HEK293 (cell line): Measurements from ENCODE around the gene PTPRN.
A peak's percentile ranks its signal among the peaks of the same experiment; 100 is the strongest.

ENCODE experiments used
- GFI1B ChIP-seq: fragments of 450-650 bp; formaldehyde crosslinking; IDR thresholded peaks from 2 replicates; pipeline ENCODE4 v1.5.1; 2016; ENCODE audit warnings: missing biosample characterization, missing genetic modification characterization
- HIC1 ChIP-seq: fragments of 450-650 bp; formaldehyde crosslinking; IDR thresholded peaks from 2 replicates; pipeline ENCODE4 v1.5.1; 2016; ENCODE audit warnings: missing biosample characterization, missing genetic modification characterization
- HOXC10 ChIP-seq: sonication (generic); formaldehyde crosslinking; IDR thresholded peaks from 2 replicates; pipeline ENCODE4 v1.8.1; 2023; ENCODE audit warnings: mild to moderate bottlenecking, missing genetic modification reagents
- IKZF3 ChIP-seq: fragments of 450-650 bp; IDR thresholded peaks from 2 replicates; pipeline ENCODE4 v1.5.0; 2018; ENCODE audit warnings: missing biosample characterization, mild to moderate bottlenecking, missing genetic modification characterization, moderate library complexity
- KLF10 ChIP-seq: fragments of 450-650 bp; IDR thresholded peaks from 2 replicates; pipeline ENCODE4 v1.5.1; 2018; ENCODE audit warnings: missing biosample characterization, mild to moderate bottlenecking, missing genetic modification characterization
- KLF9 ChIP-seq: fragments of 450-650 bp; formaldehyde crosslinking; IDR thresholded peaks from 2 replicates; pipeline ENCODE4 v1.5.1; 2016; ENCODE audit warnings: missing biosample characterization, missing genetic modification characterization, low read depth
- MZF1 ChIP-seq: fragments of 450-650 bp; formaldehyde crosslinking; IDR thresholded peaks from 2 replicates; pipeline ENCODE4 v1.5.1; 2017; ENCODE audit warnings: missing biosample characterization, missing genetic modification characterization, borderline replicate concordance
- PRDM4 ChIP-seq: fragments of 450-650 bp; formaldehyde crosslinking; IDR thresholded peaks from 2 replicates; pipeline ENCODE4 v1.5.1; 2017; ENCODE audit warnings: missing biosample characterization, missing genetic modification characterization
- REPIN1 ChIP-seq: fragments of 450-650 bp; formaldehyde crosslinking; IDR thresholded peaks from 2 replicates; pipeline ENCODE4 v1.5.1; 2017; ENCODE audit warnings: missing biosample characterization, missing genetic modification characterization, low read depth
- SCRT2 ChIP-seq: fragments of 450-650 bp; formaldehyde crosslinking; IDR thresholded peaks from 2 replicates; pipeline ENCODE4 v1.5.1; 2016; ENCODE audit warnings: missing biosample characterization, missing genetic modification characterization
- YY2 ChIP-seq: fragments of 450-650 bp; formaldehyde crosslinking; IDR thresholded peaks from 2 replicates; pipeline ENCODE4 v1.5.1; 2016; ENCODE audit warnings: missing biosample characterization, missing genetic modification characterization
- ZFP3 ChIP-seq: fragments of 450-650 bp; formaldehyde crosslinking; IDR thresholded peaks from 2 replicates; pipeline ENCODE4 v1.5.1; 2016; ENCODE audit warnings: low read depth, missing biosample characterization, missing genetic modification characterization
- ZNF10 ChIP-seq: fragments of 450-650 bp; formaldehyde crosslinking; IDR thresholded peaks from 2 replicates; pipeline ENCODE4 v1.5.1; 2017; ENCODE audit warnings: missing biosample characterization, missing genetic modification characterization
- ZNF202 ChIP-seq: fragments of 450-650 bp; formaldehyde crosslinking; IDR thresholded peaks from 2 replicates; pipeline ENCODE4 v1.5.1; 2016; ENCODE audit warnings: missing biosample characterization, missing genetic modification characterization, borderline replicate concordance
- ZNF214 ChIP-seq: fragments of 450-650 bp; formaldehyde crosslinking; IDR thresholded peaks from 2 replicates; pipeline ENCODE4 v1.5.1; 2017; ENCODE audit warnings: missing biosample characterization, mild to moderate bottlenecking, missing genetic modification characterization, borderline replicate concordance
- ZNF23 ChIP-seq: fragments of 450-650 bp; formaldehyde crosslinking; IDR thresholded peaks from 2 replicates; pipeline ENCODE4 v1.5.1; 2016; ENCODE audit warnings: missing biosample characterization, missing genetic modification characterization, borderline replicate concordance
- ZNF239 ChIP-seq: fragments of 450-650 bp; formaldehyde crosslinking; IDR thresholded peaks from 2 replicates; pipeline ENCODE4 v1.5.1; 2016; ENCODE audit warnings: missing biosample characterization, missing genetic modification characterization
- ZNF311 ChIP-seq: fragments of 450-650 bp; formaldehyde crosslinking; IDR thresholded peaks from 2 replicates; pipeline ENCODE4 v1.5.1; 2017; ENCODE audit warnings: missing biosample characterization, missing genetic modification characterization, borderline replicate concordance
- ZNF391 ChIP-seq: fragments of 450-650 bp; formaldehyde crosslinking; IDR thresholded peaks from 2 replicates; pipeline ENCODE4 v1.5.1; 2016; ENCODE audit warnings: low read depth, missing biosample characterization, missing genetic modification characterization, borderline replicate concordance
- ZNF426 ChIP-seq: fragments of 450-650 bp; formaldehyde crosslinking; IDR thresholded peaks from 2 replicates; pipeline ENCODE4 v1.5.1; 2017; ENCODE audit warnings: missing biosample characterization, missing genetic modification characterization, mild to moderate bottlenecking, inconsistent platforms, moderate library complexity
- ZNF473 ChIP-seq: fragments of 450-650 bp; formaldehyde crosslinking; IDR thresholded peaks from 2 replicates; pipeline ENCODE4 v1.5.1; 2017; ENCODE audit warnings: missing biosample characterization, missing genetic modification characterization
- ZNF513 ChIP-seq: fragments of 450-650 bp; IDR thresholded peaks from 2 replicates; pipeline ENCODE4 v1.5.1; 2018; ENCODE audit warnings: missing biosample characterization, missing genetic modification characterization
- ZNF514 ChIP-seq: fragments of 450-650 bp; formaldehyde crosslinking; IDR thresholded peaks from 2 replicates; pipeline ENCODE4 v1.5.1; 2016; ENCODE audit warnings: missing biosample characterization, missing genetic modification characterization
- ZNF529 ChIP-seq: fragments of 450-650 bp; formaldehyde crosslinking; IDR thresholded peaks from 2 replicates; pipeline ENCODE4 v1.5.1; 2017; ENCODE audit warnings: missing genetic modification characterization, missing biosample characterization; ENCODE audit not compliant: insufficient replicate concordance
- ZNF560 ChIP-seq: fragments of 450-650 bp; formaldehyde crosslinking; IDR thresholded peaks from 2 replicates; pipeline ENCODE4 v1.5.1; 2017; ENCODE audit warnings: missing biosample characterization, missing genetic modification characterization, borderline replicate concordance
- ZNF610 ChIP-seq: fragments of 450-650 bp; formaldehyde crosslinking; IDR thresholded peaks from 2 replicates; pipeline ENCODE4 v1.5.1; 2016; ENCODE audit warnings: missing biosample characterization, missing genetic modification characterization, borderline replicate concordance
- ZNF624 ChIP-seq: fragments of 450-650 bp; formaldehyde crosslinking; IDR thresholded peaks from 2 replicates; pipeline ENCODE4 v1.5.1; 2017; ENCODE audit warnings: missing biosample characterization, missing genetic modification characterization
- ZNF654 ChIP-seq: fragments of 450-650 bp; formaldehyde crosslinking; IDR thresholded peaks from 2 replicates; pipeline ENCODE4 v1.5.1; 2016; ENCODE audit warnings: low read depth, missing biosample characterization, missing genetic modification characterization
- ZNF747 ChIP-seq: fragments of 450-650 bp; formaldehyde crosslinking; IDR thresholded peaks from 2 replicates; pipeline ENCODE4 v1.5.1; 2016; ENCODE audit warnings: missing biosample characterization, missing genetic modification characterization
- ZNF776 ChIP-seq: fragments of 450-650 bp; formaldehyde crosslinking; IDR thresholded peaks from 2 replicates; pipeline ENCODE4 v1.5.0; 2017; ENCODE audit warnings: missing biosample characterization, missing genetic modification characterization, borderline replicate concordance
- ZNF777 ChIP-seq: fragments of 450-650 bp; formaldehyde crosslinking; IDR thresholded peaks from 2 replicates; pipeline ENCODE4 v1.5.1; 2017; ENCODE audit warnings: missing biosample characterization, missing genetic modification characterization, borderline replicate concordance
- ZNF791 ChIP-seq: fragments of 450-650 bp; formaldehyde crosslinking; IDR thresholded peaks from 2 replicates; pipeline ENCODE4 v1.5.1; 2016; ENCODE audit warnings: missing biosample characterization, missing genetic modification characterization
- TF ChIP-seq, protein P1 (sequence below): fragments of 450-650 bp; formaldehyde crosslinking; IDR thresholded peaks from 2 replicates; pipeline ENCODE4 v1.5.1; 2016; ENCODE audit warnings: missing biosample characterization, missing genetic modification characterization

The PTPRN gene

GRCh38 chr2:219279151-219279915 lies 29.9 kb downstream of the PTPRN start, which contains the start of gene DNAJB2 (continued):
- TF ChIP-seq PRDM4 (tag by site-specific recombination) (peak; percentile 57; the same call in 1 of the 2 replicates), ZNF513 (tag by site-specific recombination) (no peak), ZNF473 (no peak), ZNF560 (tag by site-specific recombination) (no peak), YY2 (no peak), ZNF514 (tag by site-specific recombination) (no peak), ZNF239 (tag by site-specific recombination) (no peak), ZNF791 (tag by site-specific recombination) (no peak), ZNF391 (tag by site-specific recombination) (no peak), ZNF610 (tag by site-specific recombination) (0 out of 2 replicates have a peak, but pooled peaks have one; percentile 28), ZFP3 (tag by site-specific recombination) (no peak), ZNF776 (tag by site-specific recombination) (no peak), ZNF311 (no peak), ZNF777 (no peak), SCRT2 (no peak), IKZF3 (tag by site-specific recombination) (0 out of 2 replicates have a peak, but pooled peaks have one; percentile 26), ZNF426 (tag by site-specific recombination) (no peak), ZNF529 (no peak), KLF9 (tag by site-specific recombination) (peak; percentile 81), REPIN1 (no peak), HIC1 (no peak; the same call in none of the 2 replicates), ZNF654 (tag by site-specific recombination) (no peak), KLF10 (peak; percentile 96), GFI1B (tag by site-specific recombination) (no peak), ZNF202 (tag by site-specific recombination) (no peak), ZNF214 (tag by site-specific recombination) (no peak), ZNF10 (no peak), ZNF747 (no peak), ZNF624 (tag by site-specific recombination) (no peak), MZF1 (tag by site-specific recombination) (no peak), ZNF23 (no peak), HOXC10 (CRISPR knock-in tag) (no peak)
- TF ChIP-seq, protein P1, sequence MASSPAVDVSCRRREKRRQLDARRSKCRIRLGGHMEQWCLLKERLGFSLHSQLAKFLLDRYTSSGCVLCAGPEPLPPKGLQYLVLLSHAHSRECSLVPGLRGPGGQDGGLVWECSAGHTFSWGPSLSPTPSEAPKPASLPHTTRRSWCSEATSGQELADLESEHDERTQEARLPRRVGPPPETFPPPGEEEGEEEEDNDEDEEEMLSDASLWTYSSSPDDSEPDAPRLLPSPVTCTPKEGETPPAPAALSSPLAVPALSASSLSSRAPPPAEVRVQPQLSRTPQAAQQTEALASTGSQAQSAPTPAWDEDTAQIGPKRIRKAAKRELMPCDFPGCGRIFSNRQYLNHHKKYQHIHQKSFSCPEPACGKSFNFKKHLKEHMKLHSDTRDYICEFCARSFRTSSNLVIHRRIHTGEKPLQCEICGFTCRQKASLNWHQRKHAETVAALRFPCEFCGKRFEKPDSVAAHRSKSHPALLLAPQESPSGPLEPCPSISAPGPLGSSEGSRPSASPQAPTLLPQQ (tag by site-specific recombination) = peak; percentile 37; the same call in 1 of the 2 replicates
